Heart left ventricle (tissue), 16 donors: ENCODE results near the gene PRKAA1. TPM values are rescaled to one million over a fixed set of nuclear protein-coding genes. Genes with fewer than 3 reads are reported as not detected.

Experiments used
- ATAC-seq, 4 donors: fragments of 200-7000 bp; cut with Tn5 transposase; one replicate each; pipeline ENCODE4 v1.9.1; 2020 to 2022; ENCODE audit warnings: moderate library complexity in 4 of 4, mild to moderate bottlenecking in 3 of 4, moderate number of reproducible peaks in 1 of 4
- DNase-seq, 5 donors: peaks; one replicate each; pipeline ENCODE4 v3.0.0-alpha.2; 2020
- H3K27ac ChIP-seq, 12 donors: fragments of 200-600 bp; sonication (generic) in 4 of 12; one replicate each; pipeline versions ENCODE4 v1.5.0 to v1.8.0; 2016 to 2022; ENCODE audit warnings: mild to moderate bottlenecking in 2 of 12
- H3K27me3 ChIP-seq, 9 donors: fragments of 200-600 bp; sonication (generic) in 2 of 9; one replicate each; pipeline versions ENCODE4 v1.5.1 to v1.8.0; 2016 to 2022; ENCODE audit warnings: mild to moderate bottlenecking in 3 of 9
- H3K36me3 ChIP-seq, 9 donors: fragments of 200-600 bp; sonication (generic) in 2 of 9; one replicate each; pipeline versions ENCODE4 v1.5.0 to v1.8.0; 2018 to 2022; ENCODE audit warnings: mild to moderate bottlenecking in 2 of 9
- H3K4me1 ChIP-seq, 12 donors: fragments of 200-600 bp; sonication (generic) in 4 of 12; one replicate each; pipeline versions ENCODE4 v1.5.0 to v1.8.0; 2016 to 2022; ENCODE audit warnings: mild to moderate bottlenecking in 3 of 12
- H3K4me3 ChIP-seq, 12 donors: fragments of 200-600 bp; sonication (generic) in 4 of 12; one replicate each; pipeline versions ENCODE4 v1.5.0 to v1.8.0; 2017 to 2022; ENCODE audit warnings: mild to moderate bottlenecking in 9 of 12, moderate library complexity in 4 of 12
- H3K9me3 ChIP-seq, 12 donors: fragments of 200-600 bp; sonication (generic) in 4 of 12; one replicate each; pipeline versions ENCODE4 v1.5.0 to v1.8.0; 2016 to 2022; ENCODE audit warnings: mild to moderate bottlenecking in 1 of 12
- POLR2A ChIP-seq, 2 donors: fragments of 450-650 bp; IDR thresholded peaks; one replicate each; pipeline ENCODE4 v1.6.1; 2017; ENCODE audit warnings: antibody characterized with exemption in 2 of 2, mild to moderate bottlenecking in 2 of 2, moderate library complexity in 2 of 2
- WGBS, 4 donors: extraction: QIAGEN DNeasy Blood & Tissue Kit in 2 of 4; methylation state at CpG; one replicate each; pipeline versions ENCODE4 v1.1.5 to v1.1.7; 2013 to 2018; 5-methylcytosine and 5-hydroxymethylcytosine counted together
- intact Hi-C, 10 donors: fragments of 100-400 bp; cut with DNase I; formaldehyde crosslinking; loops; one replicate each; pipeline versions ENCODE4 v1.11.1 to v1.14.2; 2022
- polyA plus RNA-seq, 2 donors: library from polyadenylated mRNA; stranded (reverse); fragments of 200-250 nt; gene quantifications; one replicate each; pipeline ENCODE4 v1.2.3, GENCODE V29; 2013
- total RNA-seq, 9 donors: library from RNA; depleted of rRNA in 2 of 9; stranded (reverse); fragments of >200 nt in 2 of 9; fragmentation: NEBNext Ultra II Directional in 3 of 9; extraction: Animal tissue kit (Norgen Biotek cat#: 25700) in 3 of 9; gene quantifications; one replicate each; pipeline versions ENCODE4 v1.1.0 to v1.2.4, GENCODE V29; 2016 to 2023
- TF ChIP-seq, protein P1 (sequence below), 12 donors: fragments of 200-600 bp; sonication (generic) in 4 of 12; IDR thresholded peaks; one replicate each; pipeline versions ENCODE4 v1.5.0 to v1.8.0; 2018 to 2022; ENCODE audit warnings: antibody characterized with exemption in 12 of 12, mild to moderate bottlenecking in 5 of 12
- donor health status: ischemic (EF 13 %, LVEDD 7.1; RV severe dilation, severe dysfunction).
- donor health status: healthy with polysubstance abuse.
- donor health status: DM: no; HTN: yes; CAD: no.
- donor health status: DM: no; HTN: no; CAD: no.
- donor health status: ischemic (EF 25% LVEDD 6.9; RV normal size, moderate dysfunction).
- donor health status: ischemic (EF 25% LVEDD 5.7; RV mildly dilated, moderate dysfunction).
- donor health status: healthy.
- donor health status: DM: yes; HTN: yes; CAD: no.
- donor health status: ischemic (EF 35%, LVEDD 5.7; RV mildly dilated, moderate dysfunction).
- donor health status: nonischemic (EF 11% LVEDD 7.7; RV severe dilation, severe dysfunction).
- donor health status: DM: yes; HTN: yes; CAD: no.
- donor health status: PGD.
- donor health status: ischemic (EF 29% LVEDD 5.4; RV normal size, mild dysfunction).
- donor health status: nonischemic (EF 23%, LVEDD 6.1; RV moderate dilation, normal function).

PRKAA1 gene
- total and polyA plus RNA-seq, 11 donors = 13.5 to 53.3 (median 42.6) TPM

DNA sequence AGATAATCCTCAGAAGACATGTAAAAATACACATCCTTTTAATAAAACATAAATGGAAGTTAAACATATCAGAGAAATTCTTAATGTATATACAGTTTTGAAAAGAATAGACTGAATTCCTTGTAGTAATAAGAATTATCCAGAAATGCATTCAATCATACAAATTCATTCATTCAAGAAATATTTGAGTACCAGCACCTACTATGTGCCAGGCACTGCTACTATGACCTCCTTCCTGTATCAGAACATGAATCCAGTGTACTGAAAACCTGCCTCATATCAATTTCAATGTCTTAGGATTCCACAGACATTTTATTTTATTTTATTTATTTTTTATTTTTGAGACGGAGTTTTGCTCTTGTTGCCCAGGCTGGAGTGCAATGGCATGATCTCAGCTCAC is 13.3 kb downstream of the PRKAA1 start:
- DNase-seq (no peak), ATAC-seq (no peak)
- intact Hi-C loops = no loop called here
- Histone ChIP-seq H3K27me3 (no peaks in the 10 kb centered on the region), H3K27ac (no peak overlapping the region), H3K9me3 (peaks cover 0 to 12% (median 2%) of the 10 kb centered on the region in 12 donors), H3K4me1 (peaks cover 0 to 53% (median 14%) of the 10 kb centered on the region in 12 donors), H3K4me3 (no peak overlapping the region), H3K36me3 (peaks cover 0 to 7% (median 0%) of the 10 kb centered on the region in 9 donors)
- TF ChIP-seq, protein P1, sequence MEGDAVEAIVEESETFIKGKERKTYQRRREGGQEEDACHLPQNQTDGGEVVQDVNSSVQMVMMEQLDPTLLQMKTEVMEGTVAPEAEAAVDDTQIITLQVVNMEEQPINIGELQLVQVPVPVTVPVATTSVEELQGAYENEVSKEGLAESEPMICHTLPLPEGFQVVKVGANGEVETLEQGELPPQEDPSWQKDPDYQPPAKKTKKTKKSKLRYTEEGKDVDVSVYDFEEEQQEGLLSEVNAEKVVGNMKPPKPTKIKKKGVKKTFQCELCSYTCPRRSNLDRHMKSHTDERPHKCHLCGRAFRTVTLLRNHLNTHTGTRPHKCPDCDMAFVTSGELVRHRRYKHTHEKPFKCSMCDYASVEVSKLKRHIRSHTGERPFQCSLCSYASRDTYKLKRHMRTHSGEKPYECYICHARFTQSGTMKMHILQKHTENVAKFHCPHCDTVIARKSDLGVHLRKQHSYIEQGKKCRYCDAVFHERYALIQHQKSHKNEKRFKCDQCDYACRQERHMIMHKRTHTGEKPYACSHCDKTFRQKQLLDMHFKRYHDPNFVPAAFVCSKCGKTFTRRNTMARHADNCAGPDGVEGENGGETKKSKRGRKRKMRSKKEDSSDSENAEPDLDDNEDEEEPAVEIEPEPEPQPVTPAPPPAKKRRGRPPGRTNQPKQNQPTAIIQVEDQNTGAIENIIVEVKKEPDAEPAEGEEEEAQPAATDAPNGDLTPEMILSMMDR (IDR thresholded peaks at IDR 0.05) = no peak
- TF ChIP-seq POLR2A (IDR thresholded peaks at IDR 0.05) = no peak
- WGBS, 4 donors = 78 to 89% (median 82%) methylated on average over 1 of the region's 1 CpG

GRCh38 chr5:40784027-40784653 is 14.0 kb downstream of the PRKAA1 start:
- H3K4me1 ChIP-seq = peaks cover 0 to 45% (median 14%) of the 10 kb centered on the region in 12 donors
- H3K36me3 ChIP-seq = peaks cover 0 to 7% (median 0%) of the 10 kb centered on the region in 9 donors
- DNase-seq (no peak), ATAC-seq (no peak)
- no peak overlapping the region for H3K27ac ChIP-seq
- H3K27me3 ChIP-seq = no peaks in the 10 kb centered on the region
- peaks cover 0 to 12% (median 2%) of the 10 kb centered on the region in 12 donors for H3K9me3 ChIP-seq
- no peak overlapping the region for H3K4me3 ChIP-seq
- TF ChIP-seq POLR2A (IDR thresholded peaks at IDR 0.05) = no peak
- TF ChIP-seq, protein P1 (IDR thresholded peaks at IDR 0.05) = no peak
- intact Hi-C loops = no loop called here
- 94 to 98% (median 97%) methylated on average over 1 of the region's 1 CpG for WGBS, 4 donors

GRCh38 chr5:40781843-40782409 is 16.2 kb downstream of the PRKAA1 start:
- TF ChIP-seq POLR2A (IDR thresholded peaks at IDR 0.05) = no peak
- TF ChIP-seq, protein P1 (IDR thresholded peaks at IDR 0.05) = no peak
- intact Hi-C loops = no loop called here
- Histone ChIP-seq H3K4me1 (peaks cover 0 to 42% (median 12%) of the 10 kb centered on the region in 12 donors), H3K4me3 (no peak overlapping the region), H3K27ac (no peak overlapping the region), H3K36me3 (peaks cover 0 to 8% (median 3%) of the 10 kb centered on the region in 9 donors), H3K27me3 (no peaks in the 10 kb centered on the region), H3K9me3 (peaks cover 0 to 4% (median 0%) of the 10 kb centered on the region in 12 donors)
- ATAC-seq (peak in 3 of 4 donors; percentile 77 to 89 (median 86)), DNase-seq (peak in 3 of 5 donors; percentile 11 to 33 (median 28))

- H3K9me3 ChIP-seq = no peaks in the 10 kb centered on the region
- no peak overlapping the region for H3K27ac ChIP-seq
- no peak for TF ChIP-seq POLR2A (IDR thresholded peaks at IDR 0.05)
- TF ChIP-seq, protein P1 (IDR thresholded peaks at IDR 0.05) = no peak
- intact Hi-C loops = no loop called here
- peaks cover 0 to 51% (median 15%) of the 10 kb centered on the region in 12 donors for H3K4me1 ChIP-seq
- 85 to 95% (median 90%) methylated on average over 3 of the region's 3 CpGs for WGBS, 4 donors
- no peaks in the 10 kb centered on the region for H3K27me3 ChIP-seq
- DNase-seq (no peak), ATAC-seq (no peak)
- H3K36me3 ChIP-seq = peaks cover 0 to 19% (median 14%) of the 10 kb centered on the region in 9 donors
- no peak overlapping the region for H3K4me3 ChIP-seq
These were observed 17.3 kb downstream of the PRKAA1 start for GRCh38 chr5:40780858-40781257.
